HCT116 (cell line): Measurements from ENCODE around the gene CCDC66. TPM values are rescaled to one million over a fixed set of nuclear protein-coding genes. Genes with fewer than 3 reads are reported as not detected.
"Not testable (repeated sequence)": the region's sequence is repeated elsewhere in the genome, so short reads cannot be mapped to it uniquely, and the experiment has no call there.

ENCODE experiments used
- ATAC-seq: fragments of 200-7000 bp; cut with Tn5 transposase; 2 replicates; pipeline ENCODE4 v1.9.1; 2020; ENCODE audit warnings: mild to moderate bottlenecking, moderate library complexity
- BruUV-seq: library from RNA; stranded (reverse); fragments of 400-500 nt; replicated peaks from 2 replicates; lab custom pipeline; 2021; lab: Mats Ljungman, UMichigan
- CTCF ChIA-PET: fragments of 300-600 bp; sonication (Branson Sonifier 250); formaldehyde crosslinking; loops from one replicate; lab custom pipeline; 2021; ENCODE audit warnings: antibody characterized with exemption; lab: Charles Lee
- POLR2A ChIA-PET: fragments of 300-600, 350-600 bp; sonication (Branson Sonifier 250); formaldehyde crosslinking; loops from one replicate; lab custom pipeline; 2021; ENCODE audit warnings: antibody characterized with exemption; lab: Charles Lee
- RAD21 ChIA-PET, 2 experiments: fragments of 300-600 bp; sonication (Branson Sonifier 250); formaldehyde crosslinking; loops; one replicate each; lab custom pipeline; 2023; ENCODE audit warnings: low total read pairs in 2 of 2; ENCODE audit not compliant: uncharacterized antibody in 2 of 2, unreplicated experiment in 2 of 2, low non-redundant PET in 1 of 2; lab: Charles Lee
- DNase-seq: peaks from one replicate; pipeline ENCODE4 v3.0.0-alpha.2; 2010; ENCODE audit warnings: low read depth, low spot score
- H2AFZ ChIP-seq: fragments of 200-600 bp; shearing (Covaris generic), sonication (generic); 2 replicates; pipeline ENCODE4 v1.6.1; 2017; ENCODE audit warnings: low read depth, mixed run types, mixed read lengths, antibody characterized with exemption, low read length; ENCODE audit not compliant: poor library complexity, severe bottlenecking
- H3K27ac ChIP-seq: 2 replicates; pipeline ENCODE4 v1.5.1; 2012; ENCODE audit warnings: low read depth, low read length
- H3K27me3 ChIP-seq: fragments of 200-600 bp; sonication (generic); 2 replicates; pipeline ENCODE4 v1.6.1; 2016; ENCODE audit warnings: mixed run types, low read length, mixed read lengths; ENCODE audit not compliant: insufficient read depth
- H3K36me3 ChIP-seq, 2 experiments: fragments of 200-500 bp in 1 of 2; fragments of 200-600 bp in 1 of 2; sonication (Bioruptor generic) in 1 of 2; sonication (generic) in 1 of 2; 2 replicates each; pipeline versions ENCODE4 v1.5.1 to v1.6.1; 2014 to 2016; ENCODE audit warnings: low read length in 2 of 2, inconsistent platforms in 1 of 2, mixed read lengths in 1 of 2, mixed run types in 1 of 2; ENCODE audit not compliant: insufficient read depth in 2 of 2, control insufficient read depth in 1 of 2
- H3K4me1 ChIP-seq, 2 experiments: fragments of 200-600 bp in 1 of 2; sonication (generic) in 1 of 2; 2 replicates each; pipeline versions ENCODE4 v1.5.1 to v1.6.1; 2012 to 2017; ENCODE audit warnings: low read length in 2 of 2, inconsistent platforms in 1 of 2, mild to moderate bottlenecking in 1 of 2, mixed read lengths in 1 of 2, mixed run types in 1 of 2, moderate library complexity in 1 of 2; ENCODE audit not compliant: insufficient read depth in 2 of 2, control insufficient read depth in 1 of 2
- H3K4me2 ChIP-seq: fragments of 200-600 bp; sonication (generic); 2 replicates; pipeline ENCODE4 v1.6.1; 2017; ENCODE audit warnings: mixed run types, low read length, mixed read lengths
- H3K4me3 ChIP-seq, 2 experiments: fragments of 200-600 bp in 1 of 2; sonication (generic) in 1 of 2; replicated peaks in 1 of 2; 2 replicates each; pipeline ENCODE4 v1.5.1; 2011 to 2016; ENCODE audit warnings: low read length in 2 of 2, control low read depth in 1 of 2, low read depth in 1 of 2, mild to moderate bottlenecking in 1 of 2, mixed read lengths in 1 of 2, mixed run types in 1 of 2
- H3K79me2 ChIP-seq: fragments of 200-600 bp; sonication (generic); 2 replicates; pipeline ENCODE4 v1.6.1; 2017; ENCODE audit warnings: mild to moderate bottlenecking, mixed run types, low read length, moderate library complexity, mixed read lengths; ENCODE audit not compliant: insufficient read depth
- H3K9ac ChIP-seq: fragments of 200-600 bp; sonication (generic); 2 replicates; pipeline ENCODE4 v1.6.1; 2016; ENCODE audit warnings: low read length, mixed read lengths
- H3K9me2 ChIP-seq: fragments of 200-600 bp; sonication (generic), shearing (Covaris generic); 2 replicates; pipeline ENCODE4 v1.6.1; 2017; ENCODE audit warnings: mixed run types, mild to moderate bottlenecking, moderate library complexity; ENCODE audit not compliant: insufficient read depth
- H3K9me3 ChIP-seq, 2 experiments: fragments of 200-500 bp in 1 of 2; fragments of 200-600 bp in 1 of 2; sonication (Bioruptor generic) in 1 of 2; sonication (generic) in 1 of 2; 2 replicates each; pipeline ENCODE4 v1.6.1; 2014 to 2017; ENCODE audit warnings: low read length in 2 of 2, mixed read lengths in 2 of 2, inconsistent platforms in 1 of 2, low read depth in 1 of 2, mild to moderate bottlenecking in 1 of 2, mixed run types in 1 of 2, moderate library complexity in 1 of 2; ENCODE audit not compliant: control insufficient read depth in 1 of 2, insufficient read depth in 1 of 2
- H4K20me1 ChIP-seq: fragments of 200-600 bp; sonication (generic), shearing (Covaris generic); 2 replicates; pipeline ENCODE4 v1.6.1; 2017; ENCODE audit warnings: mixed run types, mild to moderate bottlenecking, moderate library complexity; ENCODE audit not compliant: insufficient read depth
- CBX3 ChIP-seq: IDR thresholded peaks from 2 replicates; pipeline ENCODE4 v1.6.1; 2012; ENCODE audit warnings: low read depth
- CEBPB ChIP-seq: IDR thresholded peaks from 2 replicates; pipeline ENCODE4 v1.6.1; 2012; ENCODE audit warnings: low read depth
- EGR1 ChIP-seq: IDR thresholded peaks from 2 replicates; pipeline ENCODE4 v1.6.1; 2012; ENCODE audit warnings: low read depth
- ELF1 ChIP-seq: IDR thresholded peaks from 2 replicates; pipeline ENCODE4 v1.6.1; 2012; ENCODE audit warnings: low read depth, borderline replicate concordance
- EZH2phosphoT487 ChIP-seq: fragments of 200-600 bp; IDR thresholded peaks from 2 replicates; pipeline ENCODE4 v1.6.1; 2018; ENCODE audit warnings: antibody characterized with exemption, borderline replicate concordance
- JUND ChIP-seq: IDR thresholded peaks from 2 replicates; pipeline ENCODE4 v1.6.1; 2012
- POLR2AphosphoS5 ChIP-seq: IDR thresholded peaks from 2 replicates; pipeline ENCODE4 v1.6.1; 2011; ENCODE audit warnings: mild to moderate bottlenecking, low read depth, low read length, moderate library complexity
- RAD21 ChIP-seq: IDR thresholded peaks from 2 replicates; pipeline ENCODE4 v1.6.1; 2012; ENCODE audit warnings: low read depth, mild to moderate bottlenecking
- SIN3A ChIP-seq: IDR thresholded peaks from 2 replicates; pipeline ENCODE4 v1.6.1; 2012; ENCODE audit warnings: low read depth
- SP1 ChIP-seq: IDR thresholded peaks from 2 replicates; pipeline ENCODE4 v1.6.1; 2012; ENCODE audit warnings: low read depth
- SRF ChIP-seq: IDR thresholded peaks from 2 replicates; pipeline ENCODE4 v1.6.1; 2012; ENCODE audit warnings: low read depth
- TCF7L2 ChIP-seq: IDR thresholded peaks from 2 replicates; pipeline ENCODE4 v1.7.0; 2011; ENCODE audit warnings: borderline replicate concordance, inconsistent platforms; ENCODE audit not compliant: insufficient read depth, insufficient read length; ENCODE audit errors: extremely low read depth
- YY1 ChIP-seq: IDR thresholded peaks from 2 replicates; pipeline ENCODE4 v1.6.1; 2011; ENCODE audit warnings: low read length, low read depth, moderate library complexity, mild to moderate bottlenecking; ENCODE audit not compliant: insufficient replicate concordance; ENCODE audit errors: extremely low read depth
- intact Hi-C: fragments of 100-400 bp; cut with micrococcal nuclease; formaldehyde crosslinking; loops from 2 replicates; pipeline ENCODE4 v1.10.0; 2022
- total RNA-seq: library from RNA; stranded (reverse); gene quantifications from one replicate; pipeline ENCODE4 v1.2.1, GENCODE V29; 2021; ENCODE audit not compliant: unreplicated experiment
- TF ChIP-seq, protein P1 (sequence below): IDR thresholded peaks from 2 replicates; pipeline ENCODE4 v1.6.1; 2012
- TF ChIP-seq, protein P2 (sequence below): IDR thresholded peaks from 2 replicates; pipeline ENCODE4 v1.6.1; 2012
- TF ChIP-seq, protein P3 (sequence below): IDR thresholded peaks from 2 replicates; pipeline ENCODE4 v1.6.1; 2012; ENCODE audit warnings: low read depth
- TF ChIP-seq, protein P4 (sequence below), 3 experiments: fragments of 200-600 bp in 1 of 3; sonication (generic) in 1 of 3; IDR thresholded peaks in 2 of 3; conservative IDR thresholded peaks in 1 of 3; 2 replicates each; pipeline ENCODE4 v1.5.1; 2012 to 2017; ENCODE audit warnings: low read depth in 2 of 3, low read length in 2 of 3, antibody characterized with exemption in 1 of 3, borderline replicate concordance in 1 of 3, control low read depth in 1 of 3, mild to moderate bottlenecking in 1 of 3, mixed read lengths in 1 of 3, mixed run types in 1 of 3, moderate library complexity in 1 of 3; ENCODE audit not compliant: insufficient read depth in 1 of 3

Gene CCDC66
- total RNA-seq, 1 experiment from 2014 or later: 16.9 TPM

DNA sequence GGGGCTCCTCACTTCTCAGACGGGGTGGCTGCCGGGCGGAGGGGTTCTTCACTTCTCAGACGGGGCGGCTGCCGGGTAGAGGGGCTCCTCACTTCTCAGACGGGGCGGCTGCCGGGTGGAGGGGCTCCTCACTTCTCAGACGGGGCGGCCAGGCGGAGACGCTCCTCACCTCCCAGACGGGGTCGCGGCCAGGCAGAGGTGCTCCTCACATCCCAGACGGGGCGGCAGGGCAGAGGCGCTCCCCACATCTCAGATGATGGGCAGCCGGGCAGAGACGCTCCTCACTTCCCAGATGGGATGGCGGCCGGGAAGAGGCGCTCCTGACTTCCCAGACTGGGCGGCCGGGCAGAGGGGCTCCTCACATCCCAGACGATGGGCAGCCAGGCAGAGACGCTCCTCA, 27.3 kb downstream of the CCDC66 start:
- H3K27ac ChIP-seq, H2AFZ ChIP-seq, DNase-seq, RAD21 ChIA-PET, H3K4me3 ChIP-seq, H3K79me2 ChIP-seq, H3K4me2 ChIP-seq, H3K4me1 ChIP-seq, H3K36me3 ChIP-seq, H4K20me1 ChIP-seq, H3K9me3 ChIP-seq, intact Hi-C loops, BruUV-seq, H3K27me3 ChIP-seq, H3K9ac ChIP-seq, POLR2A ChIA-PET, CTCF ChIA-PET, H3K9me2 ChIP-seq, ATAC-seq: not testable (repeated sequence)

DNA sequence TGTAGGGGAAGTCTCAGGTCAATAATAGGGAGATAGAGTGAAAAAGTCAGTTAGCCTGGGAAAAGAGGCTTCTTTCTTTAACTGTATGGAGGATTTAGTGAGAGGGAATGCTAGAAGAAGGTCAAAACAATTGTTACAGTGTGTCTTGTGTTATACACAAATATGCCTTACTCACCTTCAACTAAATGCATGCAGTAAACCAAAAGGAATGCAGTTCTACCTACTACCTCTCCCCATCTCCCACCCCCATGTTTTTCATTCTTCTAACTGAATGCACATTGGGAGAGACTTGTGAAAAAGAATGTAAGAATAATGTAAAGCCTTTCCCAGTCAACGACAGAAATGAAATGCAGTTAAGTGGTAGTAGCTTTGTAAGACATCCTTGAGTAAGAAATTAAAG, 33.8 kb downstream of the CCDC66 start:
- TF ChIP-seq SRF: no peak
- TF ChIP-seq, protein P1, sequence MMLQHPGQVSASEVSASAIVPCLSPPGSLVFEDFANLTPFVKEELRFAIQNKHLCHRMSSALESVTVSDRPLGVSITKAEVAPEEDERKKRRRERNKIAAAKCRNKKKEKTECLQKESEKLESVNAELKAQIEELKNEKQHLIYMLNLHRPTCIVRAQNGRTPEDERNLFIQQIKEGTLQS: no peak
- TF ChIP-seq ELF1: no peak
- TF ChIP-seq CBX3: no peak
- TF ChIP-seq, protein P2, sequence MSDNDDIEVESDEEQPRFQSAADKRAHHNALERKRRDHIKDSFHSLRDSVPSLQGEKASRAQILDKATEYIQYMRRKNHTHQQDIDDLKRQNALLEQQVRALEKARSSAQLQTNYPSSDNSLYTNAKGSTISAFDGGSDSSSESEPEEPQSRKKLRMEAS: no peak
- no peak for TF ChIP-seq JUND
- TF ChIP-seq EZH2phosphoT487: no peak
- TF ChIP-seq, protein P3, sequence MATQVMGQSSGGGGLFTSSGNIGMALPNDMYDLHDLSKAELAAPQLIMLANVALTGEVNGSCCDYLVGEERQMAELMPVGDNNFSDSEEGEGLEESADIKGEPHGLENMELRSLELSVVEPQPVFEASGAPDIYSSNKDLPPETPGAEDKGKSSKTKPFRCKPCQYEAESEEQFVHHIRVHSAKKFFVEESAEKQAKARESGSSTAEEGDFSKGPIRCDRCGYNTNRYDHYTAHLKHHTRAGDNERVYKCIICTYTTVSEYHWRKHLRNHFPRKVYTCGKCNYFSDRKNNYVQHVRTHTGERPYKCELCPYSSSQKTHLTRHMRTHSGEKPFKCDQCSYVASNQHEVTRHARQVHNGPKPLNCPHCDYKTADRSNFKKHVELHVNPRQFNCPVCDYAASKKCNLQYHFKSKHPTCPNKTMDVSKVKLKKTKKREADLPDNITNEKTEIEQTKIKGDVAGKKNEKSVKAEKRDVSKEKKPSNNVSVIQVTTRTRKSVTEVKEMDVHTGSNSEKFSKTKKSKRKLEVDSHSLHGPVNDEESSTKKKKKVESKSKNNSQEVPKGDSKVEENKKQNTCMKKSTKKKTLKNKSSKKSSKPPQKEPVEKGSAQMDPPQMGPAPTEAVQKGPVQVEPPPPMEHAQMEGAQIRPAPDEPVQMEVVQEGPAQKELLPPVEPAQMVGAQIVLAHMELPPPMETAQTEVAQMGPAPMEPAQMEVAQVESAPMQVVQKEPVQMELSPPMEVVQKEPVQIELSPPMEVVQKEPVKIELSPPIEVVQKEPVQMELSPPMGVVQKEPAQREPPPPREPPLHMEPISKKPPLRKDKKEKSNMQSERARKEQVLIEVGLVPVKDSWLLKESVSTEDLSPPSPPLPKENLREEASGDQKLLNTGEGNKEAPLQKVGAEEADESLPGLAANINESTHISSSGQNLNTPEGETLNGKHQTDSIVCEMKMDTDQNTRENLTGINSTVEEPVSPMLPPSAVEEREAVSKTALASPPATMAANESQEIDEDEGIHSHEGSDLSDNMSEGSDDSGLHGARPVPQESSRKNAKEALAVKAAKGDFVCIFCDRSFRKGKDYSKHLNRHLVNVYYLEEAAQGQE: no peak
- TF ChIP-seq RAD21: no peak
- TF ChIP-seq TCF7L2: no peak
- no peak for TF ChIP-seq SIN3A
- TF ChIP-seq EGR1: no peak
- no peak for TF ChIP-seq SP1
- no peak for TF ChIP-seq YY1
- TF ChIP-seq CEBPB: no peak
- no peak for TF ChIP-seq POLR2AphosphoS5
- TF ChIP-seq, protein P4, sequence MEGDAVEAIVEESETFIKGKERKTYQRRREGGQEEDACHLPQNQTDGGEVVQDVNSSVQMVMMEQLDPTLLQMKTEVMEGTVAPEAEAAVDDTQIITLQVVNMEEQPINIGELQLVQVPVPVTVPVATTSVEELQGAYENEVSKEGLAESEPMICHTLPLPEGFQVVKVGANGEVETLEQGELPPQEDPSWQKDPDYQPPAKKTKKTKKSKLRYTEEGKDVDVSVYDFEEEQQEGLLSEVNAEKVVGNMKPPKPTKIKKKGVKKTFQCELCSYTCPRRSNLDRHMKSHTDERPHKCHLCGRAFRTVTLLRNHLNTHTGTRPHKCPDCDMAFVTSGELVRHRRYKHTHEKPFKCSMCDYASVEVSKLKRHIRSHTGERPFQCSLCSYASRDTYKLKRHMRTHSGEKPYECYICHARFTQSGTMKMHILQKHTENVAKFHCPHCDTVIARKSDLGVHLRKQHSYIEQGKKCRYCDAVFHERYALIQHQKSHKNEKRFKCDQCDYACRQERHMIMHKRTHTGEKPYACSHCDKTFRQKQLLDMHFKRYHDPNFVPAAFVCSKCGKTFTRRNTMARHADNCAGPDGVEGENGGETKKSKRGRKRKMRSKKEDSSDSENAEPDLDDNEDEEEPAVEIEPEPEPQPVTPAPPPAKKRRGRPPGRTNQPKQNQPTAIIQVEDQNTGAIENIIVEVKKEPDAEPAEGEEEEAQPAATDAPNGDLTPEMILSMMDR (IDR thresholded peaks at IDR 0.05 in 2 of 3, conservative IDR thresholded peaks at IDR 0.05 in 1 of 3; ENCODE audit: borderline replicate concordance in 1 of 3, insufficient read depth in 1 of 3, low read depth in 2 of 3, low read length in 2 of 3): no peak
- H3K9me3 ChIP-seq: no peaks in the 10 kb centered on the region
- no peaks in the 10 kb centered on the region for H3K27me3 ChIP-seq
- no peak overlapping the region for H3K27ac ChIP-seq
- CTCF ChIA-PET: no interaction called here
- POLR2A ChIA-PET: no interaction called here
- no peak overlapping the region for H3K4me3 ChIP-seq
- H3K9ac ChIP-seq: no peak overlapping the region
- DNase-seq: no peak
- intact Hi-C loops: no loop called here
- H3K4me1 ChIP-seq: peaks cover 0 to 13% of the 10 kb centered on the region in 2 experiments; a peak in 1 of 4 replicates
- H4K20me1 ChIP-seq: no peaks in the 10 kb centered on the region
- no peaks in the 10 kb centered on the region for H3K79me2 ChIP-seq
- H3K4me2 ChIP-seq: no peak overlapping the region
- no peaks in the 10 kb centered on the region for H3K9me2 ChIP-seq
- RAD21 ChIA-PET: no interaction called here
- no TSS peak for BruUV-seq
- no peak overlapping the region for H2AFZ ChIP-seq
- ATAC-seq: no peak; the same call in 1 of the 2 replicates
- peaks cover 4 to 10% of the 10 kb centered on the region in 2 experiments; a peak in 3 of 4 replicates for H3K36me3 ChIP-seq
